Measurements from ENCODE around the gene EXTL2. TPM values are rescaled to one million over a fixed set of nuclear protein-coding genes. Genes with fewer than 3 reads are reported as not detected.

The EXTL2 gene
- total RNA-seq, 1 experiment from 2014 or later = 41.0 TPM

- TF ChIP-seq ZNF532 (CRISPR knock-in tag; IDR thresholded peaks at IDR 0.05; ENCODE audit: borderline replicate concordance) = no peak
- TF ChIP-seq HMGA2 (CRISPR knock-in tag; IDR thresholded peaks at IDR 0.05) = peak; percentile 56; the same call in 1 of the 2 replicates
Observed at GRCh38 chr1:100903777-100904176, 9.1 kb upstream of the EXTL2 start (continued).

- CTCF ChIA-PET = no interaction called here
- ATAC-seq = no peak
- Mint-ChIP-seq H3K4me1 (peaks cover 5% of the 10 kb centered on the region; the same call in 1 of the 2 replicates), H3K4me3 (no peak overlapping the region), H3K36me3 (peaks cover 58% of the 10 kb centered on the region), H3K9me3 (peaks cover 5% of the 10 kb centered on the region; the same call in 1 of the 2 replicates), H3K27me3 (ENCODE audit: low read depth) (no peaks in the 10 kb centered on the region), H3K27ac (no peak overlapping the region)
- no peak for TF ChIP-seq HMGXB4 (CRISPR knock-in tag; IDR thresholded peaks at IDR 0.05)
- TF ChIP-seq GABPB1 (CRISPR knock-in tag; IDR thresholded peaks at IDR 0.05) = no peak
- no peak for TF ChIP-seq ZBTB21 (CRISPR knock-in tag; IDR thresholded peaks at IDR 0.05; ENCODE audit: borderline replicate concordance)
- no peak for TF ChIP-seq PRDM15 (CRISPR knock-in tag; IDR thresholded peaks at IDR 0.05)
- no peak for TF ChIP-seq USF2 (CRISPR knock-in tag; IDR thresholded peaks at IDR 0.05)
- no peak for TF ChIP-seq ERG (CRISPR knock-in tag; IDR thresholded peaks at IDR 0.05)
- TF ChIP-seq ZNF532 (CRISPR knock-in tag; IDR thresholded peaks at IDR 0.05; ENCODE audit: borderline replicate concordance) = no peak
- TF ChIP-seq IRF2 (CRISPR knock-in tag; IDR thresholded peaks at IDR 0.05; ENCODE audit: borderline replicate concordance, low read depth) = no peak
- TF ChIP-seq EMX1 (CRISPR knock-in tag; IDR thresholded peaks at IDR 0.05) = no peak
- no peak for DNase-seq (ENCODE audit: low spot score)
- POLR2A ChIA-PET = no interaction called here
Observed at GRCh38 chr1:100902365-100902764, 7.7 kb upstream of the EXTL2 start.
